HFF-Myc (cell line): Measurements from ENCODE around the gene GRID1.

Experiments used
- DNase-seq: peaks from one replicate; pipeline ENCODE4 v3.0.0-alpha.2; 2011; ENCODE audit warnings: low read depth; ENCODE audit errors: extremely low read depth
- H3K4me3 ChIP-seq: replicated peaks from 2 replicates; pipeline ENCODE4 v1.5.1; 2011; ENCODE audit warnings: low read depth, mild to moderate bottlenecking, control low read depth, low read length
- CTCF ChIP-seq: IDR thresholded peaks from 2 replicates; pipeline ENCODE4 v1.5.1; 2012; ENCODE audit warnings: mild to moderate bottlenecking, low read depth, low read length, control low read depth; ENCODE audit errors: missing control alignments

The GRID1 gene

GRCh38 chr10:86253091-86254072, 113.2 kb downstream of the GRID1 start:
- DNase-seq, result no peak
- no peak for TF ChIP-seq CTCF
- no peak overlapping the region for H3K4me3 ChIP-seq

- H3K4me3 ChIP-seq, result no peak overlapping the region
These were observed 114.0 kb downstream of the GRID1 start for GRCh38 chr10:86252556-86252955.

GRCh38 chr10:86252079-86252478, 114.5 kb downstream of the GRID1 start:
- DNase-seq, result no peak
- TF ChIP-seq CTCF, result no peak
- H3K4me3 ChIP-seq, result no peak overlapping the region

More at GRCh38 chr10:86252556-86252955, 114.0 kb downstream of the GRID1 start:
- no peak for TF ChIP-seq CTCF
- DNase-seq, result no peak

GRCh38 chr10:86251426-86251825, 115.2 kb downstream of the GRID1 start:
- H3K4me3 ChIP-seq, result no peak overlapping the region
- no peak for DNase-seq
- TF ChIP-seq CTCF, result no peak

- no peak overlapping the region for H3K4me3 ChIP-seq
- DNase-seq, result no peak
- no peak for TF ChIP-seq CTCF
These were observed 116.2 kb downstream of the GRID1 start for GRCh38 chr10:86250399-86250798.

GRCh38 chr10:86249794-86250193, 116.8 kb downstream of the GRID1 start:
- no peak for DNase-seq
- H3K4me3 ChIP-seq, result no peak overlapping the region
- TF ChIP-seq CTCF, result no peak
